Measurements from ENCODE around the gene HOXC10. TPM values are rescaled to one million over a fixed set of nuclear protein-coding genes. Genes with fewer than 3 reads are reported as not detected.

The HOXC10 gene
- polyA plus RNA-seq, 4 donors: 1.2 TPM; not detected in 3

- H3K27me3 ChIP-seq (ENCODE audit: control insufficient read depth in 3 of 3, insufficient read depth in 3 of 3, low read length in 3 of 3): peaks cover 12 to 96% (median 70%) of the 10 kb centered on the region in 3 donors
- no peak for FAIRE-seq
- no peak for DNase-seq
These were observed 25.4 kb downstream of the HOXC10 start for GRCh38 chr12:54010053-54010971.

DNA sequence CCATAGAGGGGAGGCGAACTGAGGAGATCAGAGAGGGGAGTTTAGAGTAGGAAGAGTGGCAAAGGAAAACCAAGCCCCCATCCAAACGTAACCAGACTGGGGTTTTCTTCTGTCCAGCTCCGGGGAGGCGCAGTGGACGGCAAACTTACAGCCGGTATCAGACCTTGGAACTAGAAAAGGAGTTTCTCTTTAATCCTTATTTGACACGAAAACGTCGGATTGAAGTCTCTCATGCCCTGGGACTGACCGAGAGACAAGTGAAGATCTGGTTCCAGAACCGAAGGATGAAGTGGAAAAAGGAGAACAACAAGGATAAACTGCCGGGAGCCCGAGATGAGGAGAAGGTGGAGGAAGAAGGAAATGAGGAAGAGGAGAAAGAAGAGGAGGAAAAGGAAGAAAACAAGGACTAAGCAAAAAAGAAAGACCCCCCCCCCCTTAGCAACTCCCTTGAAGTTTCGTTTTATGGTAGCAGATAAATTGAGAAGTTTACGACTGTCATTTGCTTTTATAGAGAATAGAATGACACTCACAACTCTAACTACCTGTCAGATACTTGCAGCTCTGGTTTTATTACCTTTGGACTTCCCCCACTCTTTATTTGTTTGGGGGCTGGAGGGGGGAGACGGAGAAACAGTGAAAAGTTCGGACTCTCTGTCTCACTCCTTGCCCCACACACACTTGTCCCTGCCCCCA, 26.2 kb downstream of the HOXC10 start:
- no peak overlapping the region for H3K27ac ChIP-seq (ENCODE audit: low read depth in 1 of 3, low read length in 2 of 3)

More at GRCh38 chr12:54010053-54010971, 25.4 kb downstream of the HOXC10 start:
- Histone ChIP-seq H3K27ac (ENCODE audit: low read depth in 1 of 3, low read length in 2 of 3) (no peak overlapping the region), H3K4me1 (ENCODE audit: control insufficient read depth in 3 of 3, insufficient read depth in 2 of 3, low read depth in 1 of 3, low read length in 2 of 3) (peaks cover 0 to 25% (median 0%) of the 10 kb centered on the region in 3 donors), H3K9me3 (ENCODE audit: control insufficient read depth in 2 of 2, insufficient read depth in 1 of 2, low read depth in 1 of 2, low read length in 1 of 2) (peaks cover 0 to 5% of the 10 kb centered on the region in 2 donors), H3K4me3 (ENCODE audit: low read depth in 1 of 3, low read length in 3 of 3) (no peak overlapping the region), H3K36me3 (ENCODE audit: control insufficient read depth in 3 of 3, insufficient read depth in 2 of 3, low read depth in 1 of 3, low read length in 3 of 3) (no peaks in the 10 kb centered on the region)
- WGBS, 3 donors: 18 to 24% (median 18%) methylated on average over 10 of the region's 10 CpGs

DNA sequence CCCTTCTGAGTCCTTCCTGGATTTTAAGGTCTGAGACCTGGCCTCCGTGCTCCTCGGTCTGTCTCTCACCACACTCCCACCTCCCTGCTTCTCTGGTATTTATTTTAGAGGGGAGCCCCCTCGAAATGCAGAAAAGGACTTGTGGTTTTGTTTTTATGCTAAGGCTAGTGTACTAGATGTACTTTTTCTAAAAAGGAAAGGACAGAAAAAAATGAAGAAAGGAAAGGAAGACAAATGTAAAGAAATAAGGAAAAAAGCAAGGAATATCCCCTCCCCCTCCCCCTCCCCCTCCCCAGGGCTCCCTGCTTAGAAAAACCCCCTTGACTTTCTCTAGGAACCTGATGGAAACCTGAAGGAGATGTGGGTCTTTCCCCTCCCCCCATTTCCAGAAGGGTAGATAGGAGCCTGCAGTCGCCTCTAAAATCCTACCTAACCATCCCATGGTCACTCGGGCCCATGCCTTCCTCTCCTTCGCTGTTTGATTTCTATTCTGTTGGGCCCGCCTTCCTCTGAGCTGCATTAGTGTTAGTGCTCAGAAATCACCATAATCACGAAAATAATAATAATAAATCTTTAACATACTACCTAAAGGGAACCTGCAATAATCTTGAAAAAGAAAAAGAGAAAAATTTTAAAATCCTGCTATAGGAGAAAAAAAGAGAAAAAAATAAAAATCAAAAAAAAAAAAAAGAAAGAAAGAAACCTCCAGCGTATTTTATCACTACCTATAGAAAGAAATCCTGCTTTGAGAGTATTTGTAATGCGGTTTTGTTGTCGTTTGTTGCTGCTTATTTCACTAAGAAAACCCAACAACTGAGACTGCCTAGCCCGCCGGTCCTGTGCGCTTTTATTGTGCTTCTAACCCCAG, 27.0 kb downstream of the HOXC10 start:
- no peak overlapping the region for H3K27ac ChIP-seq (ENCODE audit: low read depth in 1 of 3, low read length in 2 of 3)
- 31 to 38% (median 31%) methylated on average over 14 of the region's 14 CpGs for WGBS, 3 donors
- DNase-seq: no peak
- H3K4me1 ChIP-seq (ENCODE audit: control insufficient read depth in 3 of 3, insufficient read depth in 2 of 3, low read depth in 1 of 3, low read length in 2 of 3): peaks cover 0 to 22% (median 0%) of the 10 kb centered on the region in 3 donors
- H3K27me3 ChIP-seq (ENCODE audit: control insufficient read depth in 3 of 3, insufficient read depth in 3 of 3, low read length in 3 of 3): peaks cover 12 to 95% (median 64%) of the 10 kb centered on the region in 3 donors
- no peak overlapping the region for H3K4me3 ChIP-seq (ENCODE audit: low read depth in 1 of 3, low read length in 3 of 3)
- no peak for FAIRE-seq
- H3K9me3 ChIP-seq (ENCODE audit: control insufficient read depth in 2 of 2, insufficient read depth in 1 of 2, low read depth in 1 of 2, low read length in 1 of 2): peaks cover 0 to 3% of the 10 kb centered on the region in 2 donors
- H3K36me3 ChIP-seq (ENCODE audit: control insufficient read depth in 3 of 3, insufficient read depth in 2 of 3, low read depth in 1 of 3, low read length in 3 of 3): no peaks in the 10 kb centered on the region

More for the DNA sequence above, 26.2 kb downstream of the HOXC10 start:
- DNase-seq: no peak
- Histone ChIP-seq H3K36me3 (ENCODE audit: control insufficient read depth in 3 of 3, insufficient read depth in 2 of 3, low read depth in 1 of 3, low read length in 3 of 3) (no peaks in the 10 kb centered on the region), H3K4me3 (ENCODE audit: low read depth in 1 of 3, low read length in 3 of 3) (no peak overlapping the region), H3K27me3 (ENCODE audit: control insufficient read depth in 3 of 3, insufficient read depth in 3 of 3, low read length in 3 of 3) (peaks cover 12 to 96% (median 71%) of the 10 kb centered on the region in 3 donors), H3K9me3 (ENCODE audit: control insufficient read depth in 2 of 2, insufficient read depth in 1 of 2, low read depth in 1 of 2, low read length in 1 of 2) (peaks cover 0 to 3% of the 10 kb centered on the region in 2 donors), H3K4me1 (ENCODE audit: control insufficient read depth in 3 of 3, insufficient read depth in 2 of 3, low read depth in 1 of 3, low read length in 2 of 3) (peaks cover 0 to 26% (median 0%) of the 10 kb centered on the region in 3 donors)
- FAIRE-seq: no peak
- 4 to 8% (median 7%) methylated on average over 17 of the region's 17 CpGs for WGBS, 3 donors

DNA sequence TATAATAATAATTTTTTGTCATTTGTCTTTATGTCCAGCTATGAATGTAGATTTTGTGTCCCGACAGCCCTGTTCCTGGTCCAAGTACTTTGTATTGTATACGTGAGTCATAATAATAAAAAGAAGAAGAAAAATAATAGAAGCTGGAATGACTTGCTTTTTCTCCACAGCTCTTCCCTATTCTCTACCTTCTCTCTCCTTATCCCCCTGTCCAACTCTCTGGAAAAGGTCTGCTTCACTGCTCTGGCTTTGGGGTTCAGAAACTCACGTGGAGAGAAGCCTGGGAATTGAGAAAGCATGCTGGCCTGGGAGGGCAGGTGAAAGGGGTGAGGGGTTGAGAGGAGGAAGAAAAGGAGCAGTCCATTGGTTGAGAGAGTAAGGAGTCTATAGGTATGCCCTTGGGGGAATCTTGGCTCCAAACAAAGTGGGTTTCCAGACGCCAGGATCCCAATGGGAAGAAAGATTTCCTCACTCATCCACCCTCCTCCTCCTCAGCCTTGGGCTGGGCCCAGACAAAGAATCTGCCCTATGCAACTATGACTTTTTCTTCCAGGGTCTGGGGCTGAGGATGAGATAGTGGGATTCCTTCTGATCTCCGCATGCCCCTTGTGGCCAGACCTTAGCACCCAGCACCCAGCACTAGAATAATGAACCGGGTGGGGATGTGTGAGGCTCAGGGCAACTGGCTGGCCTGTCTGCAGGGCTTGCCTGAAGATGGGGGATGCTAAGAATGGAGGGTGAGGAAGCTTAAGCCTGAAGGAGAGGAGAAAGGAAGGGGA, 27.9 kb downstream of the HOXC10 start:
- H3K27ac ChIP-seq (ENCODE audit: low read depth in 1 of 3, low read length in 2 of 3): no peak overlapping the region
- DNase-seq: no peak
- WGBS, 3 donors: 22 to 40% (median 25%) methylated on average over 6 of the region's 6 CpGs
- peaks cover 12 to 95% (median 59%) of the 10 kb centered on the region in 3 donors for H3K27me3 ChIP-seq (ENCODE audit: control insufficient read depth in 3 of 3, insufficient read depth in 3 of 3, low read length in 3 of 3)
- no peaks in the 10 kb centered on the region for H3K36me3 ChIP-seq (ENCODE audit: control insufficient read depth in 3 of 3, insufficient read depth in 2 of 3, low read depth in 1 of 3, low read length in 3 of 3)
- H3K4me1 ChIP-seq (ENCODE audit: control insufficient read depth in 3 of 3, insufficient read depth in 2 of 3, low read depth in 1 of 3, low read length in 2 of 3): peaks cover 0 to 25% (median 0%) of the 10 kb centered on the region in 3 donors
- peaks cover 0 to 3% of the 10 kb centered on the region in 2 donors for H3K9me3 ChIP-seq (ENCODE audit: control insufficient read depth in 2 of 2, insufficient read depth in 1 of 2, low read depth in 1 of 2, low read length in 1 of 2)
- no peak for FAIRE-seq
- no peak overlapping the region for H3K4me3 ChIP-seq (ENCODE audit: low read depth in 1 of 3, low read length in 3 of 3)

DNA sequence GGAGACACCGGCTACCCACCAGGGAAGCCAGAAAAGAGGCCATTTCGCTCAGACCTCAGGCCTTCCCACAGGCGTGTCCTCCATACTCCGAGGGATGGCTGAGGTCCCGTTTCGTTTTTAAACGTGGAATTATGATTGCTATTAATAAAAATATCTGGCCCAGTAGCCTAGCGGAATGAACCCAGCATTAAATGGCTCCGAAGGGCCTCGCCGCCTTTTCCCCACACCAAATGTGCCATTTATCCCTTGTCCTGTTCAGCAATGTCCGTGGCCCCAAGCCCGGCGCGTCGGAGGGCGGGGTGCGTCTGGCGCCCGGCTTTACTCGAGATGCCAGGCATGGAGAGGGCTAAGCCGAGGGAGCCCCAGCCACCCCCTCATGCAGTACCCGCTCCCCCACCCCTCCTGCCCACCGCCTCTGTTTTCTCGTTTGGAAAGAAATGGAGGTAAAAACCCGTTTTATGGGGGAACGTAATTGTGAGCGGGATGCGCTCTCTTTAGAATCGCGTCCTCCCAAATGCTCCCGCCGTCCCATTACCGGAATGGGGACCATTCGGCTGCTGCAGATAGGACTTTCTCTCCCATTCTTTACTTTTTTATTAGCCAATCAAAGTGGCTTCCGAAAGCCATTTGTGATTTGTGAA, 29.6 kb downstream of the HOXC10 start:
- peaks cover 9 to 95% (median 57%) of the 10 kb centered on the region in 3 donors for H3K27me3 ChIP-seq (ENCODE audit: control insufficient read depth in 3 of 3, insufficient read depth in 3 of 3, low read length in 3 of 3)
- WGBS, 3 donors: 8 to 11% (median 9%) methylated on average over 35 to 36 of the region's 36 CpGs
- DNase-seq (no peak), FAIRE-seq (no peak)
- H3K27ac ChIP-seq (ENCODE audit: low read depth in 1 of 3, low read length in 2 of 3): no peak overlapping the region
- H3K36me3 ChIP-seq (ENCODE audit: control insufficient read depth in 3 of 3, insufficient read depth in 2 of 3, low read depth in 1 of 3, low read length in 3 of 3): no peaks in the 10 kb centered on the region
- peaks cover 0 to 3% of the 10 kb centered on the region in 2 donors for H3K9me3 ChIP-seq (ENCODE audit: control insufficient read depth in 2 of 2, insufficient read depth in 1 of 2, low read depth in 1 of 2, low read length in 1 of 2)
- H3K4me3 ChIP-seq (ENCODE audit: low read depth in 1 of 3, low read length in 3 of 3): no peak overlapping the region
- H3K4me1 ChIP-seq (ENCODE audit: control insufficient read depth in 3 of 3, insufficient read depth in 2 of 3, low read depth in 1 of 3, low read length in 2 of 3): peaks cover 0 to 30% (median 2%) of the 10 kb centered on the region in 3 donors

DNA sequence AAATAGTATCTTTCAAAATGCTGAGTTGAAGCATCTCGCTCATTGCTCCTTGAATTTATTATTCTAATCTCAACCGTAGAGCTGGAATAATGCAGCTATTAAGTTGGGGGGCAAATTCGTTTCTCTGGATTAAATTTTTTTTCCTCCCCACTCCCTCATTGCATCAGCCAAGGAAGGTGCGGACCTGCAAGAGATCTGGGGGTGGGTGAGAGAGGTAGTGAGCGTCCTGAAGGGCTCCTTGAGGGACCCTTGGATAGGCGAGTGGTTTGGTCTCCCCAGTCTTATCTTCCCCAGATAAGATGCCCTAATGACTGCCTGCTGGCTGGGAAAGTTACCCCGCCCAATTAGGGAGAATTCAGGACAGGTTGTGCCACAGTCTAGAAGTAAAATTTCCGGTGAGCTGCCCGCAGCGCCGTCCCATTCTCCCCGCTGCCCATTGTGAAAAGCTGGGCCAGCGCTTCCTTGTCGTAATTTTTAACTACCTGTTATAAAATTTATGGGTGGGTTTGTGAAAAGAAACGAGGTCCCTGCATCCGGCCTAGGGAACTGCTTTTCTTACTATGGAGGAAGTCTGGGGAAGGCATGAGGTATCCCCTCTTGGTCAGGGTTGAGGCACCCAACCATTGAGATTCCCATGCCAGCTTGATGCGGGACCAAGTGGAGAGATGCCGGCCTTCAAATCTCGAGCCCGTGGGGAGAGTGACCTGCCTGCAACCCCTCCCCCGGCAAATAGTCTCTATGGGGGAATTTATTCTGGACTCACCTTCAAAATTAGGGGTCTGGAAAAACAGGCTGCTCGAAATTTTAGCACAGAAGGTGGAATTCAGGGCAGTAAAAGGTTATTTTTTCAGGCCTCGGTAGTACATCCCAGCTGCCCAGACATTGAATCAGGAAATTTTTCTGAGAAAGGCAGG, 30.3 kb downstream of the HOXC10 start:
- Histone ChIP-seq H3K4me3 (ENCODE audit: low read depth in 1 of 3, low read length in 3 of 3) (no peak overlapping the region), H3K9me3 (ENCODE audit: control insufficient read depth in 2 of 2, insufficient read depth in 1 of 2, low read depth in 1 of 2, low read length in 1 of 2) (peaks cover 0 to 3% of the 10 kb centered on the region in 2 donors), H3K27me3 (ENCODE audit: control insufficient read depth in 3 of 3, insufficient read depth in 3 of 3, low read length in 3 of 3) (peaks cover 6 to 95% (median 55%) of the 10 kb centered on the region in 3 donors), H3K36me3 (ENCODE audit: control insufficient read depth in 3 of 3, insufficient read depth in 2 of 3, low read depth in 1 of 3, low read length in 3 of 3) (no peaks in the 10 kb centered on the region), H3K27ac (ENCODE audit: low read depth in 1 of 3, low read length in 2 of 3) (no peak overlapping the region), H3K4me1 (ENCODE audit: control insufficient read depth in 3 of 3, insufficient read depth in 2 of 3, low read depth in 1 of 3, low read length in 2 of 3) (peaks cover 0 to 35% (median 2%) of the 10 kb centered on the region in 3 donors)
- no peak for DNase-seq
- WGBS, 3 donors: 10 to 16% (median 12%) methylated on average over 23 of the region's 23 CpGs
- FAIRE-seq: no peak

Measured in small intestine (tissue), 7 donors.